Esophagus muscularis mucosa (tissue), 4 donors: ENCODE measurements around the gene CDK14.

Experiments
- EP300 ChIP-seq: sonication (generic); formaldehyde crosslinking; IDR thresholded peaks from one replicate; pipeline ENCODE4 v1.6.1; 2017; ENCODE audit warnings: antibody characterized with exemption
- POLR2A ChIP-seq: fragments of 450-650 bp; IDR thresholded peaks from one replicate; pipeline ENCODE4 v1.6.1; 2017; ENCODE audit warnings: antibody characterized with exemption, moderate library complexity, mild to moderate bottlenecking, low read depth
- POLR2AphosphoS5 ChIP-seq, 2 donors: sonication (generic); formaldehyde crosslinking; IDR thresholded peaks; one replicate each; pipeline ENCODE4 v1.6.1; 2017; ENCODE audit warnings: antibody characterized with exemption in 2 of 2
- TF ChIP-seq, protein P1 (sequence below), 3 experiments: fragments of 200-600 bp in 2 of 3; fragments of 450-650 bp in 1 of 3; sonication (generic) in 2 of 3; IDR thresholded peaks; one replicate each; pipeline ENCODE4 v1.5.1; 2017 to 2019; ENCODE audit warnings: antibody characterized with exemption in 3 of 3, mild to moderate bottlenecking in 2 of 3, moderate library complexity in 1 of 3

DNA sequence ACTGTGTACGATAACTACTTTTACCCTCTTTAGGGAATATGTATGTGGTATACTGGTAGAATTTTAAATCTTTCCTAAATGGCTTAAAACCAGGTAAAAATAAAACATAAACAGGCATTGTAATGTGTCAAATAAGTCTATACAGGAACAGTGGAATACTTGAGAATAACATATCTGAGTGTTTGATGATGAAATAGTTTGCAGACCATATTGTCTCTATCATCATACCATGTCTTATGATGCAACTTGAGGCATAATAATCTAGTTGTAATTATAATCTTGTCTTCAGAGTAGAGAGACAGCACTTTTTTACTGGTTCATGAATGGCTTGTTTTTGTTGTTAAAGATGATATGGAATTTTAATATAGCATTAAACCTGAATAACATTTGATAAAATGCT is 293.5 kb downstream of the CDK14 start:
- TF ChIP-seq POLR2AphosphoS5 (IDR thresholded peaks at IDR 0.05): no peak
- no peak for TF ChIP-seq POLR2A
- TF ChIP-seq, protein P1, sequence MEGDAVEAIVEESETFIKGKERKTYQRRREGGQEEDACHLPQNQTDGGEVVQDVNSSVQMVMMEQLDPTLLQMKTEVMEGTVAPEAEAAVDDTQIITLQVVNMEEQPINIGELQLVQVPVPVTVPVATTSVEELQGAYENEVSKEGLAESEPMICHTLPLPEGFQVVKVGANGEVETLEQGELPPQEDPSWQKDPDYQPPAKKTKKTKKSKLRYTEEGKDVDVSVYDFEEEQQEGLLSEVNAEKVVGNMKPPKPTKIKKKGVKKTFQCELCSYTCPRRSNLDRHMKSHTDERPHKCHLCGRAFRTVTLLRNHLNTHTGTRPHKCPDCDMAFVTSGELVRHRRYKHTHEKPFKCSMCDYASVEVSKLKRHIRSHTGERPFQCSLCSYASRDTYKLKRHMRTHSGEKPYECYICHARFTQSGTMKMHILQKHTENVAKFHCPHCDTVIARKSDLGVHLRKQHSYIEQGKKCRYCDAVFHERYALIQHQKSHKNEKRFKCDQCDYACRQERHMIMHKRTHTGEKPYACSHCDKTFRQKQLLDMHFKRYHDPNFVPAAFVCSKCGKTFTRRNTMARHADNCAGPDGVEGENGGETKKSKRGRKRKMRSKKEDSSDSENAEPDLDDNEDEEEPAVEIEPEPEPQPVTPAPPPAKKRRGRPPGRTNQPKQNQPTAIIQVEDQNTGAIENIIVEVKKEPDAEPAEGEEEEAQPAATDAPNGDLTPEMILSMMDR (IDR thresholded peaks at IDR 0.05): no peak
- no peak for TF ChIP-seq EP300
